ENCODE data around the gene OR2Y1.

Gene OR2Y1

GRCh38 chr5:180723936-180724335, 15.9 kb downstream of the OR2Y1 start:
- H2BK120ac ChIP-seq (ENCODE audit: low read depth, low read length), result no peak overlapping the region
- no peak overlapping the region for H3K9ac ChIP-seq (ENCODE audit: low read depth, low read length, poor library complexity)
- H4K91ac ChIP-seq (ENCODE audit: low read depth, low read length, poor library complexity), result no peak overlapping the region
- H4K8ac ChIP-seq (ENCODE audit: low read depth, low read length), result no peak overlapping the region
- H3K23ac ChIP-seq (ENCODE audit: low read depth, low read length, poor library complexity), result no peak overlapping the region
- no peak overlapping the region for H2BK15ac ChIP-seq (ENCODE audit: low read length)
- no peak overlapping the region for H2AK5ac ChIP-seq (ENCODE audit: low read depth, low read length)
- H3K4me2 ChIP-seq (ENCODE audit: insufficient read depth, low read length, poor library complexity, severe bottlenecking), result no peak overlapping the region
- no peak overlapping the region for H3K18ac ChIP-seq (ENCODE audit: low read length)
- H3K4me1 ChIP-seq (ENCODE audit: control insufficient read depth in 2 of 2, insufficient read depth in 1 of 2, low read depth in 1 of 2, low read length in 2 of 2), result no peaks in the 10 kb centered on the region
- no peak overlapping the region for H3K4me3 ChIP-seq (ENCODE audit: low read length in 2 of 2)
- H3K27me3 ChIP-seq (ENCODE audit: control insufficient read depth in 3 of 3, insufficient read depth in 3 of 3, low read depth in 1 of 3, low read length in 3 of 3), result peaks cover 0 to 6% (median 0%) of the 10 kb centered on the region in 3 experiments
- H2BK5ac ChIP-seq (ENCODE audit: low read length), result no peak overlapping the region
- WGBS, 2 donors (ENCODE audit: extremely low coverage in 2 of 2, insufficient read length in 2 of 2, insufficient replicate concordance in 1 of 2), result no CpG with 5 or more reads among the region's 5 CpGs
- H3K79me1 ChIP-seq (ENCODE audit: low read depth, low read length), result no peaks in the 10 kb centered on the region
- no peaks in the 10 kb centered on the region for H3K36me3 ChIP-seq (replicated peaks in 1 of 2; ENCODE audit: control insufficient read depth in 2 of 2, insufficient read depth in 2 of 2, low read length in 2 of 2)
- no peak overlapping the region for H3K27ac ChIP-seq (replicated peaks; ENCODE audit: low read length)
- no peak overlapping the region for H3K4ac ChIP-seq (ENCODE audit: low read length)
- no peak overlapping the region for H3K14ac ChIP-seq (ENCODE audit: low read length)
- no peak overlapping the region for H2AFZ ChIP-seq (ENCODE audit: low read length)
- no peak overlapping the region for H2BK12ac ChIP-seq (ENCODE audit: low read length)
- H3K9me3 ChIP-seq (replicated peaks in 1 of 2; ENCODE audit: control insufficient read depth in 2 of 2, insufficient read depth in 1 of 2, low read depth in 1 of 2, low read length in 2 of 2), result peaks cover 2 to 4% of the 10 kb centered on the region in 2 donors
- no peak for DNase-seq (ENCODE audit: low spot score)

- no peak for DNase-seq (ENCODE audit: low spot score)
- Histone ChIP-seq H3K4me2 (ENCODE audit: insufficient read depth, low read length, poor library complexity, severe bottlenecking) (no peak overlapping the region), H3K4me3 (ENCODE audit: low read length in 2 of 2) (no peak overlapping the region), H3K79me1 (ENCODE audit: low read depth, low read length) (no peaks in the 10 kb centered on the region), H3K27me3 (ENCODE audit: control insufficient read depth in 3 of 3, insufficient read depth in 3 of 3, low read depth in 1 of 3, low read length in 3 of 3) (peaks cover 0 to 2% (median 0%) of the 10 kb centered on the region in 3 experiments), H2AK5ac (ENCODE audit: low read depth, low read length) (no peak overlapping the region), H4K91ac (ENCODE audit: low read depth, low read length, poor library complexity) (no peak overlapping the region), H3K4ac (ENCODE audit: low read length) (no peak overlapping the region), H3K14ac (ENCODE audit: low read length) (no peak overlapping the region), H3K9ac (ENCODE audit: low read depth, low read length, poor library complexity) (no peak overlapping the region), H3K4me1 (ENCODE audit: control insufficient read depth in 2 of 2, insufficient read depth in 1 of 2, low read depth in 1 of 2, low read length in 2 of 2) (no peaks in the 10 kb centered on the region), H2BK5ac (ENCODE audit: low read length) (no peak overlapping the region), H3K36me3 (replicated peaks in 1 of 2; ENCODE audit: control insufficient read depth in 2 of 2, insufficient read depth in 2 of 2, low read length in 2 of 2) (no peaks in the 10 kb centered on the region), H4K8ac (ENCODE audit: low read depth, low read length) (no peak overlapping the region), H3K27ac (replicated peaks; ENCODE audit: low read length) (no peak overlapping the region), H3K23ac (ENCODE audit: low read depth, low read length, poor library complexity) (no peak overlapping the region), H2BK12ac (ENCODE audit: low read length) (no peak overlapping the region), H3K18ac (ENCODE audit: low read length) (no peak overlapping the region), H2BK15ac (ENCODE audit: low read length) (no peak overlapping the region), H2BK120ac (ENCODE audit: low read depth, low read length) (no peak overlapping the region), H3K9me3 (replicated peaks in 1 of 2; ENCODE audit: control insufficient read depth in 2 of 2, insufficient read depth in 1 of 2, low read depth in 1 of 2, low read length in 2 of 2) (no peaks in the 10 kb centered on the region), H2AFZ (ENCODE audit: low read length) (no peak overlapping the region)
- WGBS, 2 donors (ENCODE audit: extremely low coverage in 2 of 2, insufficient read length in 2 of 2, insufficient replicate concordance in 1 of 2), result no CpG with 5 or more reads among the region's 9 CpGs
Observed at GRCh38 chr5:180720486-180720885, 19.4 kb downstream of the OR2Y1 start.

GRCh38 chr5:180719781-180720180, 20.1 kb downstream of the OR2Y1 start:
- WGBS, 2 donors (ENCODE audit: extremely low coverage in 2 of 2, insufficient read length in 2 of 2, insufficient replicate concordance in 1 of 2), result no CpG with 5 or more reads among the region's 2 CpGs
- no peak overlapping the region for H3K14ac ChIP-seq (ENCODE audit: low read length)

GRCh38 chr5:180718810-180719453, 20.9 kb downstream of the OR2Y1 start:
- H2BK120ac ChIP-seq (ENCODE audit: low read depth, low read length), result no peak overlapping the region
- peak overlapping the region; percentile 68 for H2AFZ ChIP-seq (ENCODE audit: low read length)
- H3K9me3 ChIP-seq (replicated peaks in 1 of 2; ENCODE audit: control insufficient read depth in 2 of 2, insufficient read depth in 1 of 2, low read depth in 1 of 2, low read length in 2 of 2), result no peaks in the 10 kb centered on the region
- no peak overlapping the region for H3K4me2 ChIP-seq (ENCODE audit: insufficient read depth, low read length, poor library complexity, severe bottlenecking)
- no CpG with 5 or more reads among the region's 6 CpGs for WGBS, 2 donors (ENCODE audit: extremely low coverage in 2 of 2, insufficient read length in 2 of 2, insufficient replicate concordance in 1 of 2)
- no peak overlapping the region for H2BK15ac ChIP-seq (ENCODE audit: low read length)
- H3K27ac ChIP-seq (replicated peaks; ENCODE audit: low read length), result no peak overlapping the region
- no peak overlapping the region for H4K8ac ChIP-seq (ENCODE audit: low read depth, low read length)
- no peak overlapping the region for H2AK5ac ChIP-seq (ENCODE audit: low read depth, low read length)
- no peak overlapping the region for H3K9ac ChIP-seq (ENCODE audit: low read depth, low read length, poor library complexity)
- no peak overlapping the region for H3K4me3 ChIP-seq (ENCODE audit: low read length in 2 of 2)
- H3K4me1 ChIP-seq (ENCODE audit: control insufficient read depth in 2 of 2, insufficient read depth in 1 of 2, low read depth in 1 of 2, low read length in 2 of 2), result no peaks in the 10 kb centered on the region
- no peak overlapping the region for H3K18ac ChIP-seq (ENCODE audit: low read length)
- no peak overlapping the region for H3K4ac ChIP-seq (ENCODE audit: low read length)
- H4K91ac ChIP-seq (ENCODE audit: low read depth, low read length, poor library complexity), result no peak overlapping the region
- H3K36me3 ChIP-seq (replicated peaks in 1 of 2; ENCODE audit: control insufficient read depth in 2 of 2, insufficient read depth in 2 of 2, low read length in 2 of 2), result no peaks in the 10 kb centered on the region
- no peak overlapping the region for H3K23ac ChIP-seq (ENCODE audit: low read depth, low read length, poor library complexity)
- no peaks in the 10 kb centered on the region for H3K79me1 ChIP-seq (ENCODE audit: low read depth, low read length)
- H3K14ac ChIP-seq (ENCODE audit: low read length), result no peak overlapping the region
- H2BK12ac ChIP-seq (ENCODE audit: low read length), result no peak overlapping the region
- no peak overlapping the region for H2BK5ac ChIP-seq (ENCODE audit: low read length)
- peaks cover 0 to 2% (median 0%) of the 10 kb centered on the region in 3 experiments for H3K27me3 ChIP-seq (ENCODE audit: control insufficient read depth in 3 of 3, insufficient read depth in 3 of 3, low read depth in 1 of 3, low read length in 3 of 3)
- DNase-seq (ENCODE audit: low spot score), result peak; percentile 24

More at GRCh38 chr5:180719781-180720180, 20.1 kb downstream of the OR2Y1 start:
- Histone ChIP-seq H4K8ac (ENCODE audit: low read depth, low read length) (no peak overlapping the region), H3K4ac (ENCODE audit: low read length) (no peak overlapping the region), H3K4me1 (ENCODE audit: control insufficient read depth in 2 of 2, insufficient read depth in 1 of 2, low read depth in 1 of 2, low read length in 2 of 2) (no peaks in the 10 kb centered on the region), H3K36me3 (replicated peaks in 1 of 2; ENCODE audit: control insufficient read depth in 2 of 2, insufficient read depth in 2 of 2, low read length in 2 of 2) (no peaks in the 10 kb centered on the region), H4K91ac (ENCODE audit: low read depth, low read length, poor library complexity) (no peak overlapping the region), H3K9me3 (replicated peaks in 1 of 2; ENCODE audit: control insufficient read depth in 2 of 2, insufficient read depth in 1 of 2, low read depth in 1 of 2, low read length in 2 of 2) (no peaks in the 10 kb centered on the region), H3K9ac (ENCODE audit: low read depth, low read length, poor library complexity) (no peak overlapping the region), H3K23ac (ENCODE audit: low read depth, low read length, poor library complexity) (no peak overlapping the region), H3K18ac (ENCODE audit: low read length) (no peak overlapping the region), H2BK12ac (ENCODE audit: low read length) (no peak overlapping the region), H2BK120ac (ENCODE audit: low read depth, low read length) (no peak overlapping the region), H2AFZ (ENCODE audit: low read length) (no peak overlapping the region), H2BK5ac (ENCODE audit: low read length) (no peak overlapping the region), H3K27me3 (ENCODE audit: control insufficient read depth in 3 of 3, insufficient read depth in 3 of 3, low read depth in 1 of 3, low read length in 3 of 3) (peaks cover 0 to 2% (median 0%) of the 10 kb centered on the region in 3 experiments), H2AK5ac (ENCODE audit: low read depth, low read length) (no peak overlapping the region), H2BK15ac (ENCODE audit: low read length) (no peak overlapping the region), H3K4me3 (ENCODE audit: low read length in 2 of 2) (no peak overlapping the region), H3K27ac (replicated peaks; ENCODE audit: low read length) (no peak overlapping the region), H3K4me2 (ENCODE audit: insufficient read depth, low read length, poor library complexity, severe bottlenecking) (no peak overlapping the region), H3K79me1 (ENCODE audit: low read depth, low read length) (no peaks in the 10 kb centered on the region)
- no peak for DNase-seq (ENCODE audit: low spot score)
